PC-9 (cell line): ENCODE measurements around the gene ARMC9.

Experiments used
- EZH2 ChIP-seq: fragments of 200-600 bp; sonication (generic); IDR thresholded peaks from 2 replicates; pipeline ENCODE4 v1.8.0; 2017; ENCODE audit warnings: antibody characterized with exemption, low read depth
- TF ChIP-seq, protein P1 (sequence below): fragments of 200-600 bp; sonication (generic); conservative IDR thresholded peaks from 2 replicates; pipeline ENCODE4 v1.6.1; 2017; ENCODE audit warnings: mixed run types, antibody characterized with exemption, mild to moderate bottlenecking, moderate library complexity

DNA sequence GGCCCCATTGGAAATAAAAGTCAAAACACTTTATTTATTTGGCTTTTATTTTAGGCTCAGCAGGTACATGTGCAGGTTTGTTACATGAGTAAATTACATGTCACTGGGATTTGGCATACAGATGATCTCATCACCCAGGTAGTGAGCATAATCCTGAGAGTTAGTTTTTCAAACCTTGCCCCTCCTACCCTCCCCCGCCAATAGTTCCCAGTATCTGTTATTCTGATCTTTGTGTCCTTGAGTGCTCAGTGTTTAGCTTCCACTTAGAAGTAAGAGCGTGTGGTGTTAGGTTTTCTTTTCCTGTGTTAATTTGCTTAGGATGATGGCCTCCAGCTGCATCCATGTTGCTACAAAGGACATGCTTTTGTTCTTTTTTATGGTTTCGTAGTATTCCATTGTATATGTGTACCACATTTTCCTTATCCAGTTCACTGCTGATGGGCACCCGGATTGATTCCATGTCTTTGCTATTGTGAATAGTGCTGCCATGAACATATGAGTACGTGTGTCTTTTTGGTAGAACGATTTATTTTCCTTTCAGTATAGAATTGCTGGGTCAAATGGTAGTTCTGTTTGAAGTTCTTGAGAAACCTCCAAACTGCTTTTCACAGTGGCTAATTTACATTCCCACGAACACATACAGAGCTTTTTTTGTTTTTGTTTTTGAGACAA, 47.9 kb downstream of the ARMC9 start:
- TF ChIP-seq EZH2, result no peak
- TF ChIP-seq, protein P1, sequence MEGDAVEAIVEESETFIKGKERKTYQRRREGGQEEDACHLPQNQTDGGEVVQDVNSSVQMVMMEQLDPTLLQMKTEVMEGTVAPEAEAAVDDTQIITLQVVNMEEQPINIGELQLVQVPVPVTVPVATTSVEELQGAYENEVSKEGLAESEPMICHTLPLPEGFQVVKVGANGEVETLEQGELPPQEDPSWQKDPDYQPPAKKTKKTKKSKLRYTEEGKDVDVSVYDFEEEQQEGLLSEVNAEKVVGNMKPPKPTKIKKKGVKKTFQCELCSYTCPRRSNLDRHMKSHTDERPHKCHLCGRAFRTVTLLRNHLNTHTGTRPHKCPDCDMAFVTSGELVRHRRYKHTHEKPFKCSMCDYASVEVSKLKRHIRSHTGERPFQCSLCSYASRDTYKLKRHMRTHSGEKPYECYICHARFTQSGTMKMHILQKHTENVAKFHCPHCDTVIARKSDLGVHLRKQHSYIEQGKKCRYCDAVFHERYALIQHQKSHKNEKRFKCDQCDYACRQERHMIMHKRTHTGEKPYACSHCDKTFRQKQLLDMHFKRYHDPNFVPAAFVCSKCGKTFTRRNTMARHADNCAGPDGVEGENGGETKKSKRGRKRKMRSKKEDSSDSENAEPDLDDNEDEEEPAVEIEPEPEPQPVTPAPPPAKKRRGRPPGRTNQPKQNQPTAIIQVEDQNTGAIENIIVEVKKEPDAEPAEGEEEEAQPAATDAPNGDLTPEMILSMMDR, result no peak
